GM21619 (cell line): Measurements from ENCODE around the gene PEX10.

Source experiments
- ATAC-seq: cut with Tn5 transposase; IDR thresholded peaks from one replicate; pipeline ENCODE4 v1.9.1; 2021; ENCODE audit not compliant: unreplicated experiment

Gene PEX10

GRCh38 chr1:2354511-2355372, 57.6 kb downstream of the PEX10 start:
- no peak for ATAC-seq
